GM19438 (cell line): ENCODE data around the gene EBF3.

ENCODE experiments used
- ATAC-seq: cut with Tn5 transposase; IDR thresholded peaks from one replicate; pipeline ENCODE4 v1.9.1; 2021; ENCODE audit warnings: low read depth; ENCODE audit not compliant: unreplicated experiment

The EBF3 gene

DNA sequence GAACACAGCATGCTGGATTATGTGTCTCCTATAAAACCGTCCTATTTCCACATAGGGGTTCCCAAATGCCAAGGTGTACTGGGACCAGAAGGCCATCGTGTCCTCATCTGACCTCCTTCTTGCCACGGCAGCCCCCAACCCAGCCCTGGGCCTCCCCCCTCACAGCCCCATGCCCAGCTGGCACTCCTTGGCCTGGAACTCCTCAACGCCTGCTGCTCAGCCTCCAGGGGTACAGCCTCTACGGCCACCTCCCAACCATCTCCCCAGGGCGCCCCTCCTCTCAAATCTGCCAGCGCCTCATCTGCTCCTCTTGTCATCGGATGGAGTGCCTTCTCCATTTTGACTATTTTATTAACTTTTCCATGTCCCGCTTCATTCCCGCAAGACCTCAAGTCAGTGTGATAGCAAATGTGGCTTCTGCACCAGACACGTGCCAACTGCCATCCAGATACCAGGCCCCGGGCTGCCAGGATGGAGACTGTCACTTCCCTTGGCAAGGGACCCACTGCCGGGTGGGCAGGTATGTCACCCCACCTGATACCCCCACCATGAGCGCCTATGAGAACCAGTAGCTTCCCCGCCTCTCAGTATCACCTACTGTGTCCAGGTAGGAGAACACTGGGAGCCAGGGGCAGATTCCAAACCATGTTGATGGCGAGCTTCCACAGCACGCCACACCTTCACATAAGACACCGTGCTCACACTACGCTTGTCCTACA, 106.7 kb downstream of the EBF3 start:
- ATAC-seq: no peak

DNA sequence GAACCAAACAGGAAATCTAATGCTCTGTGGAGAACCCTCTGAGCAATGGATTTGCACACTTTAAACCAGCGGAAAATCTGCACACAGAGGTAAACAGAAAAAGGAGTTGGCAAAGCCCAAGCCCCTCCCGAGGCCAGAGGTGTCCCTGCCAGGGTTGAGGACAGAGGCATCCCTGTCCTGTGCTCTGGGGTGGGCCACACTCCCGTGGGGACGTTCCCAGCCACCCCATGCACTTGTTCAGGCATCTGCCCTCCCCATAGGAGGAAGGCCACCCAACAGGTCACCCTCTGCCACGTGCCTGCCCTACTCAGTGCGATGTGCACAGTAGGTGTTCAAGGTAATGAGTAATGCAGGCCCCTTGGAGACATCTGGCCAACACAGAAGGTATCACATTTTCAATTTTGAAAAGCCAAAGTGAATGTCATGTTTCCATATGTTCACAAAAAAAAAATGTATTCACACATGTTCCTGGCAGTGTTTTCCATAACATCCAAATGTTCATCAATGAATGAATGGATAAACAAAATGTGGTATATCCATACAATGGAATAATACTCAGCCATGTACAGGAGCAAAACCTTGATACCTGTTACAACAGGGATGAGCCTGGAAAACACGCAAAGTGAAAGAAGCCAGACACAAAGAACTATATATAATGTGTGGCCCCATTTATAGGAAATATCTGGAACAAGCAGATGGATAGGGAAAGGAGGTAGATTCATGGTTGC, 108.1 kb downstream of the EBF3 start:
- ATAC-seq: no peak

DNA sequence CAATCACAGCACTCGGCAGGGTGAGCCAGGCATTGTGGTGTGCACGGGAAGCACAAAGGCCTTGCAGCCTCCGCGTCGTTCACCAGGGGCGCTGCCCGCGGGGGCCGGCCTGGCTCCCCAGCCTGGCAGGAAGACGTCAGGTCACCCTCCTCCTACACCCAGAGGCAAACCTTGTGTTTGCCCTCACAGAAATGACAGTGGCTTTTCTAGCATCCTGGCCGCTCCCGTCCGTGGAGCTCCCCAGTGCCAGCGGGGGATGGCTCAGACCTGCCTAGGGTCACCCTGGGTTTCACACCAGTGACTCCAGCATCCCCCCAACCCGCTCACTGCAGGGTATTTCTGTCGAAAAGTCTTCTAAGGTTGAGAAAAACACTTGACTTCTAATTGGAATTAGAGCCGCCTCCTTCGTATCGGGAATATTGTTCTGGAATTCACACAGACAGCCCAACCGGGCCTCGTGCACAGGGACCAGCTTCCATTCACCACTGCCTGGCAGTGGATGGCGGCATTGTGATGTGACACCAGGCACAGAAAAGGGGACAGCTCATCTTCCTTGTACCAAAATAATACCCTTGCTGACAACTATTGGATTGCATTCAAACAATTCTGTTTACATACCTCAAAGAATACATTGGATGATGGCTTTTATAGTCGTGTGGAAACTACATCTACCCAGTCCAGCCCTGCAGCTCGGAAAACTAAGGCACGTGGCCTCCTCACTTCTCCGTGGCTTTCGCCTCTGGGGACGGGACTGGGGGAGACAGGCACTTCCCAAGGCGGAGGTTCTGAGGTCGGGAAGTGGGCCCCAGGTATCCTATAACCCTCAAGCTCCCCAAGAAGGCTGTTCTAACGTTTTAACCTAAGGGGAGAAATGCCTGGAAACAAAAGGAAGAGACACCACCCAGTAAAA, 109.0 kb downstream of the EBF3 start:
- no peak for ATAC-seq

DNA sequence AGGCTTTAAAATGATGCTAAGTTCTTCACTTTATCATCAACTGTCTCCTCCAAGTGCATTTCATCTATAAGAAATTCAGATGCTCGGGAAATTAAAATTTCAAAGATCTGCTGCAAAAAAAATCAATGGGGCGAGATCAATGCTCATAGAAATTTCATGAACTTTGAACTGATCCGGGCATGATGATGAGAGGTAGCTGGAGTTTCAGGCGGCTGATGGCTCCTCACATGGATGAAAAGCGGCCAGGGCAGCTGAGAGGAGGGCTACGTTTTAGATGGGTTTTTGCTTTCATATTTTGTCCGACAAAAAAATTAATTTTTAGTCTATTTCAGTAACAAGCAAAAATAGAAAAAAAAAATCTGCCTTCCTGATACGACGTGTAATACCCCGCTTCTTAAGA, 109.9 kb downstream of the EBF3 start:
- no peak for ATAC-seq

DNA sequence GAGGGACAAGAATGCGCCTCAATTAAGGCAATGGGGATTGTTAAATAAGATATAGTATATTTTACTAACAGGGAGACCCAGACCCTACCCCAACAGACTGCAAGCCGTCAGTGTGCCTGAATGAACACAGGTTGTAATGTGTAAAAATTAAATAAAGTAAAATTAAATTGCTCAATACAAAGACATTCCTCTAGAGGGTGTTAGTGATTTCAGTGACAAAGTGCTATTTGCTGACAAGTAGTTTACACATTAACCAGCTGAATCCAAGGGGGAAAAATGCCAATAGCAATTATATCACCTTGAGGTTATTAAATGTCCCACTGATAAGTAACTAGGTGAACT, 110.5 kb downstream of the EBF3 start:
- no peak for ATAC-seq

DNA sequence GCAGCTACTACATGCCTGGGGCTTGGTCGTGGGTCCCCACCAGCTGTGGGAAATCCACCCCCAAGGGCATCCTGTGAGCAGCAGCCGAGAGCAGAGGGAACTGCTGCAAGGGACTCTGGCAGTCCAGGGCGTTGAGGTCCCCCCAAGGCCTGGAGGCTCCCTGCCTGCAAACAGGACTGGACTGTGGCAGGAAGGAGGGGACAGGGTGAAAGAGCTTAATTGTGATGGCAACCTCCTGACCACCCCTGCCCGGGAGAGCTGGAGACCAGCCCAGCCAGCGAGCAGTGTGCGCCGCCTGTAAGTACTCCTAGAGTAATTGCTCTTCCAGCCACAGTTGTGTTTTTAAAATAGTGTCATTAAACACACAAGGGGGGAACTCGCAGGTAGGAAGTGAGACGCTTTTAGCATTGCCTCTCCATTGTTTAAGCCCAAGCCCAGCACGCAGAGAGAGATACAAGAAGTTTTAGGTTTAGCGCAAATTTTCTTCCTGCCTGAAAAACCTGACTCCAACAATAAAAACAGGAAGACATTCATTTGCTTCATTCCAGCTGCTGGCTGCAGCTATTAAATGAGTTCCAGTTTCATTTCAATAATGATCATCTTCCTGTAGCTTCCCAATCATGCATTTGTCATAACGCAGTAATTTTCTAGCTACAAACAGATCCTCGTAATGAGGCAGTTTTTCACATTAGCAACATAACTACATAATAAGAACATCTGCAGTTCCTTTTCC, 111.1 kb downstream of the EBF3 start:
- no peak for ATAC-seq

DNA sequence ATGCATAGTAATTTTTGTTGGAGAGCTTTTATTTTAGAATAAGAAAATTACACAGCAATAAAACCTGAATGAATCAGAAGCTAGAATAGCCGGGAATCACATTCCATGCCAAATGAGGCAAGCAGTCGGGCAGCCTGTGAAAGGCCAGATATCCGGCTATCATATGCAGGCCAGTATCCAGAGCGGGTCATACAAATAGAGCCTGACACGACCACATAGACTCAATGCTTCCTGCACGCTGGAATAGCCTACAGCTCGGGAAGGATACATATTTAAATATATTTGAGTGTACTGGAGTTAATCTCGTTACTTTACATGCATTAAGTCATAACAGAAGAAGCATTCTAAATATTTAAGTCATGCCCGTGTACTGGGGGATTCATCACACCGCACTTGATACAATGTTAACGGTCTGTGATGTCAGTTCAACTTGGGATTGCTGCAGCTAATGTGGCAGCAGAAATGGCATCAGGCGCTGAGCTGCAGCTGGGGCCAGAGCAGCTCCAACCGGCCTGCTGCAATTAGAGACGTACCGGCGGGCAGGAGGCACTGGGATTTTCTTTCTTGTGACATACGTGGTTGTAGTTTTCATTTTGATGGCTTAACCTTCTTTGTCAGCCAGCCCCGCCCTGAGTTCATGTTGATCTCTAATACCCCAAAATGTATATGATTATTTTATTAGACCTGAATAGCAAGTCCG, 112.0 kb downstream of the EBF3 start:
- ATAC-seq: no peak

DNA sequence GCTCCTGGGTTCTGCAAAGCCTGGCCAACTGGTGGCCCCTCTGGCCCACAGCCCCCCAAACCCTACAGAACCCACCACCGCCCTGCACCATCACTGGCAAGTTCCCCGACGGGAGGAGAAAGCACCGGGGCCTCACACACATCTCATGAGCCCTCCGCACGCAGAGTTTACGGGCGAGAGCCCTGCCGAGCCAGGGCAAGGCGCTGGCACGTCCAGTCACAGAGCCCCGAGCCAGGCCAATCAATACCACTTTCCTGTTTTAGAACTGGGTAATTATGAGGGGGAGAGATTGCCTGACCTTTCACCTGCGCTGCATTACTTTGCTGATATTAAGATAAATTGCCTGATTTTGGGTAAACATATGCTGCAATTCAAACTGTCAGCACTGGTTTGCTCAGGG, 113.3 kb downstream of the EBF3 start:
- ATAC-seq: no peak

DNA sequence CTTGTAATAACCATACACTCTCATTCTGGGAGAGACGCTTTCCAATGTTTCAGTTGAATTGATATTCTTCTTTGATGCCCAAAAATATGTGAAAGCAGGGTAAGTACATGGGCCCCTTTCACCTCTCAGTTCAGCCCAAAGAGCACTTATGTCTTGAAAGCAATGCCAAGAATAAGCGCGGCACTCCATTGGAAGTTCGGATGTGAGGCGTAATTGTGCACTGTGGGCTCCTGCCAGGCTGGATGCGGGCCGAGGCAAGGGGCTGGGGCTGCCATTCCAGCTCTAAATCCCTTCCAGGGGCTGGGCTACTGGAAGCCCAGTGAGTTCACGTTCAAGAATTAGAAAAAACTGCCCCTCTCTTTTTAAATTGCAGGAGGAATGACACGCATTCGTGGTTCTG, 113.8 kb downstream of the EBF3 start:
- no peak for ATAC-seq

DNA sequence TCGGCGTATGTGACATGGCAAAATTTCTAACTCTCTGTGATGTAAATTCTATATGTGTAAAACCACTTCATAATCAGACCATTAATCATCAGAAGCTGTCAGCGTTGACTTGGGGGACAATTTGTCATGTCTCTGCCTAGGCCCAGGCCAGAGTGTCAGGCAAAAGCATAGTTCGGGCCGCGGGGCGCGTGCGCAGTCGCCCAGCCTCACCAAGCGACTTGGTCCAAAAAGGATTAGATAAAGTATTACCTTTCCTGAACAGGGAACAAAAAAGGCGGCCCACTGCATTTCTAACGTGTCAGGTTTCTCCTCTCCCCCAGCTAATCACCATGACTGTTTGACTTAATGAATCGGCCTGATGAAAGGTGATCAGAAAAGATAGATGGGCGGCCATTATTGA, 114.2 kb downstream of the EBF3 start:
- ATAC-seq: no peak

DNA sequence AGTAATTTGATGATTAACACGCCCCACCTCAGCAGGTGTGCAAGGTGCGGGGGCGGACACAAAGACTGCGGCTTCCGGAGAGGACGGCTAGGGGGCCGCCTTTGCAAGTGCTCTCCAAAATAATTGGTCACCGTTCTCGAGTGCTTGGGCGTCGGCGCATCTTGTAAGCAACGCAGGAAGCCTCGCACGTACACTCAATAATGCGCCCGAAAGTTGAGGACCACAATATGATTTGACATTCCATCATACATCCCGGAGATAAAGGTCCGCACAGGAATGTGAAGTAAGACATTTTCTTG, 114.7 kb downstream of the EBF3 start:
- ATAC-seq: no peak

DNA sequence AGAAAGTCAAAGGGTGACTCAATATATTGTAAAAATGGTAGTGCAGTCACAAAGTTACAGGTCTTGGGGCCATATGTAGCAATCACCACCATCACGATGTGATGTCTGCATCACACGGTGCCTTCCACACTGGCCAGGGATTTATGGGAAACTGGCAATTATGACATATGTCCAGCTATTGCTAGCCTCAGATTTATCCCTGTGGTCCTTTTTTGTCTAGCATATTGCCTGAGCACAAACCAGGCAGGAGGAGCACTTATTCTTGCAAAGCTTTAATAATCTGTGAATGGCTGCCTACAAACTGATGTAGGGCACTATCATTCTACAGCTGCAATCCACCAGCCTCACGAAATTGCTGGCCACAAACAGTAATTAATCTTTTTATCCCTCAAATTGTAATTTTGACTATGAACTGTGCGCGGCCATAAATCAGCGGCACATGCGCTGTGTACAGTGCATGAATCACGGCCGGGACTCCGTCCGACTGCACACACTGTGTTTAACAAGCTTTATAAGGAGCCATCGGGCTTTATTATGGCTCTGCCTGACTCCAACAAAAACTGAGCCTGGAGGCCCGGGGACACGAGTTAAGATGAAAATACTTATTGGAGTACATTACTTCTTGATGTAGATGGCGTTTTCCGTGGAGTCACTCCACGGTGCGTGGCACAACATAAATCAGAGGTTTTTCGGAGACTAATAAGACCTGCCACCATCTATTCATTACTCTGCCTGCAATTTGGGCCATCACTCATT, 115.2 kb downstream of the EBF3 start:
- ATAC-seq: no peak

DNA sequence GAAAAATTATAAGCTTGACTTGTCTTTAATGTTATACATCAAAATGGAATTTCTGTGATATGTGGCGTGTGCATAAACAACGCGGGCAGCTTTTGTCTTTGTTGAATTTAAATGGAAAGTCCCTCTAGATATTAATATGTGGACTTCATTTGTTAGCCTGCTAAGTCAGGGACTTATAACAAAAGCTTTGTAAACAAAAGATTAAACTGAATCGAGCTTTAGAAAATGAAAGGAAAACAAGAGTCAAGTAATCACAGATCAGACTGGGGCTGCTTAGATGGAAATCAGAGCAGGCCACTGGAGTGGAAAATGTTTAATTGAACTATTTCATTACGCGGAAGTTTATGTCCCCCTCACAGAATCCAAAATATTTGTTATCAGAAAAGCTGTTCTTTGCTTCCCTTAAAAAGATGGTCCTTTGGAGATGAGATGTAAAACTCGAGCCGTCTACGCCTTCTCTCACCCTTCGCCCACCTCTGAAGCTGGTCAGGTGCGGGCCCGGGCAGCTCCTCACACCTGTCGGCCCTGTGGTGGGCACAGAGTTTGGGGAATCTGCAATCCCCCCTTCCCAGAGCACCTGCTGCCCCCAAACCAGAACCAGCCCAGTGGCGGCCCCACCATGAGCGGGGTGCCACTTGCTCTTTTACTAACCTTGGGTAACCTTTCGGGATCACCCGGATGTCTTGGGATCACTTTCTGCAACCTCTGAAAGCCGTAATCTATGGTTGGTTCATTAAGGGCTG, 116.2 kb downstream of the EBF3 start:
- ATAC-seq: no peak

DNA sequence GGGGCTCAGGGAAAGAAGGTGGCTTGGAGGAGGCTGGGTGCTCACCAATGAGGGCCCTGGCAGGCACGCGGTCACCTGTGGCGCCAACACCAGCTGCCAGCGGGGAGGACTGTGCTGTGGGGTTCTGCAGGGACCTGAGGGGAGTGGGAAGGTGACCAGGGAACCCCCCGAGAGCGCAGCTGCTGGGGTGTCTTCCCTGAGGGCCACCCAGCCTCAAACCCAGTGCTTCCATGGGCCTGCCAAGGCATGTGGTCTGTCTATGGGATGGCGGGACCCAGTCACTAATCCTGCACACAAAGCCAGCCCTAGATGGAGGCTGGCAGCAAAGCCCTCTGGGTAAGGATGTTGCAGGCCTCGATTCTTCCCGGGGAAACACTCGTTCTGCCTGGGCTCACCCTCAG, 117.1 kb downstream of the EBF3 start:
- ATAC-seq: no peak

DNA sequence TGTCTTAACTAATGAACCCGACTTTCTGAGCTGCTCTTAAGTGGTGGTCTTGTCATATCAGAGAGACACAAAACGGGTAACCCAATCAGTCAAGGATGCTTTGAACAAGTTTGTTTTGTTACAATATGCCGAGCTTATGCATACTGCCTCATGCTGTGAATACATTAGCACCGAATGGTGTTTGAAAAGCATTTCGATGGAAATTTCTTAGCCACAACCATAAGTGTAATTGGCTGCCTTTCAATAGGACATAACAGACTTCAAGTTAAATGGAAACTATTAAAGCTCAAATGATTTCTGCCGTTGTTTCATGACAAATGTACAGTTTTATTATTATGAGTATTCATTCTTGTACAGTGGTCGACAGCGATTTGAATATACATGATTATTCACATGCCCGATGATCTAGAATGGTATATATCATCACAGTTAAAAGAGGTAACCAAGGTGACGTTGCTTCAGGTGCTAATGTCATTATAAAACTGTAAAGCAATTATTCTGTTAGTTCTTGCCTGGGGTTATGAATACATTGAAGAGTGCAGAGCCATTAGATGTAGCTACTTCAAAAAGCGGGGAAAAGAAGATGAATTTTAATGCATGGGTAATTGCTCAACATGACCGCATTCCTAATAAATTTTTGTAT, 118.8 kb downstream of the EBF3 start:
- no peak for ATAC-seq

DNA sequence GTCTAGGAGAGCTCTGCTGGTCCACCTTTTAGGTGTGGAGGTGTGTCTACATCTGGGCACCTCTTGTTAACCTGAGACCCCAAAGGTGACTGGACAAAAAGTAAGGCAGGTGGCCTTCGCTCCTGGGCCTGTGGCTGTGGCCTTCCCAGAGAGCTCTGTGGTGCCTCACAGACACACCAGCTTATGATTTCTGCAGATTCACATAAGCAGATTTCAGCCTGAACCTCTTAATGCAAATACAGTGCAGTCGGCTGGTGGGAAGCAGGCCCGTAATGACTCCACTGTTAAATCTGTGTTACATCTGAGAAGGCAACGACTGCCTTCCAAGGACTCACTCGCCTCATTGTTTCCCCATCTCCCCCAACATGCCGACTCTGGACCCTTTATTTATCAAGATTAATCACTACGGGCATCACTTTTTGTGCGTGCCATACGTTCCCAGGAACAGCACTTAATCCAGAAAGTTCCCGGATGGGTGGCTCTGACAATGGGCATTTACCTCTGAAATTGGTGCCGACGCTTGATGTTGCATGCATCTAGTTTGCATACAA, 119.8 kb downstream of the EBF3 start:
- no peak for ATAC-seq

DNA sequence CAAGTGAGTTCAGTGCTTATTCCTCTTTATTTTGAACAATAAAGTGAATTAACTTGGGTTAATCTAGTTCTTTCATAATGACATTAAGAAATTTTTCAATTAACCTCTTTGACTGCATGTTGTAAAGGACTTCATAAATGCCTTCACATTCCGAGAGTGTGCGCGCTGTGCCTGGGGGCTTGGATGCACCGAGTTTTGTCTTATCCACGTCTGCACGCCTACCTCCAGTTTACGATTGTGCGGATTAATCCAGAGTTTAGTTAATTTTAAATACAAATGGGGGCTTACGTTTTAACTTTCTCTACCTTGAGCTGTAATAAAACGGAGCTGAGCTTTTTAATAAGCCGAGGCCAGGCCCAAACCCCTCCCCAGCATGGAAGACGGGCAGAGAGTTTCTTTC, 120.4 kb downstream of the EBF3 start:
- ATAC-seq: no peak

DNA sequence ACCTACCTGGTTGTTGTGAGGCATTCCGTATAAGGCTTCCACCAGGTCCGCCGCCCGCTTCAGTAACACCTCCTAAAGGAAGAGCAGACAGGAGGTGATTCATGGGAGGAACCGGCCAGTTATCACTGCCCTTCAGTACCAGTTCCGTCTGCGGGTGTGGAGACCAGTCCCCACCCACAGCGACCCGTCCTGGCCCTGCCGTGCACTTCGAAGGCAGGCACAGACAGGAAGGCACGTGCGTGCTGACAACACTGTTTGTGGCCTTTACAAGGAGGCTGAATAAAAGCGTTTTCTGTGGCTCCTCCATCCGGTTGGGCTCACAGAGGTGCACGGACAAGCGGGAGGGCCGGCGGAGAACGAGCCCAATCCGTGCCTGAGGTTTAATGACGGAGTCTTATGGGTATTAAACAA, 120.9 kb downstream of the EBF3 start:
- ATAC-seq: no peak
